ENCODE data around the gene HOXB1. TPM values are rescaled to one million over a fixed set of nuclear protein-coding genes. Genes with fewer than 3 reads are reported as not detected.
A peak's percentile ranks its signal among the peaks of the same experiment; 100 is the strongest.

The HOXB1 gene
- total RNA-seq, 3 donors from 2014 or later = not detected

- intact Hi-C loops (cut with DNase I, micrococcal nuclease) = no loop called here
Measured at GRCh38 chr17:48577330-48577945, 46.6 kb upstream of the HOXB1 start.

GRCh38 chr17:48576479-48577309 is 45.9 kb upstream of the HOXB1 start:
- intact Hi-C loops (cut with DNase I, micrococcal nuclease) = no loop called here
- H3K4me1 ChIP-seq (ENCODE audit: low read depth) = peaks cover 57% of the 10 kb centered on the region

More at GRCh38 chr17:48577330-48577945, 46.6 kb upstream of the HOXB1 start:
- Histone ChIP-seq H3K36me3 (ENCODE audit: low read depth) (no peaks in the 10 kb centered on the region), H3K4me1 (ENCODE audit: low read depth) (peaks cover 53% of the 10 kb centered on the region), H3K9me3 (no peaks in the 10 kb centered on the region), H3K4me3 (no peak overlapping the region)
- no peak for TF ChIP-seq CTCF (IDR thresholded peaks at IDR 0.05)
- ATAC-seq = peak; percentile 29
- peak in 1 of 3 donors; percentile 60 for DNase-seq

GRCh38 chr17:48575673-48576478 is 45.1 kb upstream of the HOXB1 start:
- DNase-seq (no peak), ATAC-seq (peak; percentile 17)
- H3K9me3 ChIP-seq = no peaks in the 10 kb centered on the region
- no peaks in the 10 kb centered on the region for H3K36me3 ChIP-seq (ENCODE audit: low read depth)
- H3K4me3 ChIP-seq = no peak overlapping the region
- intact Hi-C loops (cut with DNase I, micrococcal nuclease) = no loop called here
- no peak for TF ChIP-seq CTCF (IDR thresholded peaks at IDR 0.05)
- peaks cover 54% of the 10 kb centered on the region for H3K4me1 ChIP-seq (ENCODE audit: low read depth)

More at GRCh38 chr17:48576479-48577309, 45.9 kb upstream of the HOXB1 start:
- Histone ChIP-seq H3K9me3 (no peaks in the 10 kb centered on the region), H3K36me3 (ENCODE audit: low read depth) (no peaks in the 10 kb centered on the region), H3K4me3 (no peak overlapping the region)
- DNase-seq (no peak), ATAC-seq (no peak)
- no peak for TF ChIP-seq CTCF (IDR thresholded peaks at IDR 0.05)

- peaks cover 47% of the 10 kb centered on the region for H3K4me1 ChIP-seq (ENCODE audit: low read depth)
- H3K36me3 ChIP-seq (ENCODE audit: low read depth) = no peaks in the 10 kb centered on the region
- H3K9me3 ChIP-seq = no peaks in the 10 kb centered on the region
- DNase-seq (no peak), ATAC-seq (no peak)
- TF ChIP-seq CTCF (IDR thresholded peaks at IDR 0.05) = no peak
- no peak overlapping the region for H3K4me3 ChIP-seq
- intact Hi-C loops (cut with DNase I, micrococcal nuclease) = no loop called here
Measured at GRCh38 chr17:48575066-48575582, 44.3 kb upstream of the HOXB1 start.

- Histone ChIP-seq H3K9me3 (no peaks in the 10 kb centered on the region), H3K4me3 (no peak overlapping the region), H3K36me3 (ENCODE audit: low read depth) (no peaks in the 10 kb centered on the region), H3K4me1 (ENCODE audit: low read depth) (peaks cover 42% of the 10 kb centered on the region)
- ATAC-seq (no peak), DNase-seq (peak in 1 of 3 donors; percentile 9)
- TF ChIP-seq CTCF (IDR thresholded peaks at IDR 0.05) = no peak
- intact Hi-C loops (cut with DNase I, micrococcal nuclease) = no loop called here
Measured at GRCh38 chr17:48574505-48575065, 43.8 kb upstream of the HOXB1 start.

Data from mucosa of descending colon (tissue), 3 donors.